A673 (cell line): ENCODE data around the gene CDK5R2.

Source experiments
- CTCF ChIP-seq: fragments of 300-800, 200-600 bp; sonication (generic); conservative IDR thresholded peaks from 2 replicates; pipeline ENCODE4 v1.5.1; 2017; ENCODE audit warnings: low read depth, mild to moderate bottlenecking, antibody characterized with exemption, low read length, moderate library complexity, mixed read lengths
- EZH2 ChIP-seq: fragments of 200-600 bp; sonication (generic); IDR thresholded peaks from 2 replicates; pipeline ENCODE4 v1.6.1; 2017; ENCODE audit warnings: borderline replicate concordance, low read depth, mild to moderate bottlenecking, mixed read lengths, antibody characterized with exemption, low read length; ENCODE audit not compliant: poor library complexity, severe bottlenecking

DNA sequence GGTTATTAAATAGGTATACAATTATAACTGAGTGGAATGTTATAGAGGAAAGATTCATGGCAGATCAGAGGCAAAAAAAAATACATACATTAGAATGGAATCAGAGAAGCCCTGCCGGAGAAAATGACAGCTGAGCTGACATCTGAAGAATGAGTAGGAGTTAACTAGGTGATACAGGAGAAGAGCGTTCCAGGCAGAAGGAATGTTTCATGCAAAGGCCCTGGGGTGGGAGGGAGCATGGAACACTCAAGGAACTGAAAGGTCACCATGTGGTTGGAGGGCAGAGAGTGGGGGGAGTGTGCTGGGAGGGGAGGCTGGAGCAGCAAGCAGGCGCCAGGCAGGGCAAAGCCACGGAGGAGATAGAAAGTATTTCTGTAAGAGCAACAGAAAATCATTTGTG lies 31.6 kb upstream of the CDK5R2 start:
- TF ChIP-seq CTCF (no peak), EZH2 (no peak)
